Adrenal gland (tissue), 12 donors: ENCODE data around the gene KCNA3. TPM values are rescaled to one million over a fixed set of nuclear protein-coding genes. Genes with fewer than 3 reads are reported as not detected.

Experiments used
- DNase-seq, 7 donors: peaks; one replicate each; pipeline ENCODE4 v3.0.0-alpha.2; 2019 to 2020
- H3K27ac ChIP-seq, 5 donors: fragments of 200-600 bp; sonication (generic) in 4 of 5; 1 replicate in 3 of 5; 2 replicates in 2 of 5; pipeline versions ENCODE4 v1.5.1 to v1.8.0; 2016 to 2020; ENCODE audit warnings: mild to moderate bottlenecking in 1 of 5
- H3K27me3 ChIP-seq: fragments of 200-600 bp; 2 replicates; pipeline ENCODE4 v1.8.0; 2021
- H3K36me3 ChIP-seq, 2 donors: fragments of 200-600 bp; replicated peaks in 1 of 2; 1 replicate in 1 of 2; 2 replicates in 1 of 2; pipeline versions ENCODE4 v1.5.1 to v1.8.0; 2018 to 2022
- H3K4me1 ChIP-seq, 2 donors: fragments of 200-600 bp; replicated peaks in 1 of 2; 1 replicate in 1 of 2; 2 replicates in 1 of 2; pipeline versions ENCODE4 v1.5.1 to v1.8.0; 2018 to 2021
- H3K4me3 ChIP-seq, 4 donors: fragments of 200-600 bp; sonication (generic) in 3 of 4; one replicate each; pipeline ENCODE4 v1.5.1; 2016 to 2018
- H3K9me3 ChIP-seq, 3 donors: fragments of 200-600 bp; sonication (generic) in 1 of 3; replicated peaks in 1 of 3; 1 replicate in 2 of 3; 2 replicates in 1 of 3; pipeline versions ENCODE4 v1.5.1 to v1.8.0; 2016 to 2021
- CTCF ChIP-seq, 6 experiments: fragments of 450-650 bp in 4 of 6; fragments of 200-600 bp in 2 of 6; sonication (generic) in 1 of 6; IDR thresholded peaks; 1 replicate in 5 of 6; 2 replicates in 1 of 6; pipeline versions ENCODE4 v1.5.1 to v1.8.0; 2016 to 2021; ENCODE audit warnings: antibody characterized with exemption in 6 of 6, mild to moderate bottlenecking in 2 of 6, moderate library complexity in 1 of 6
- POLR2A ChIP-seq, 2 donors: fragments of 450-650 bp; IDR thresholded peaks; one replicate each; pipeline ENCODE4 v1.6.1; 2017; ENCODE audit warnings: antibody characterized with exemption in 2 of 2, mild to moderate bottlenecking in 2 of 2, moderate library complexity in 1 of 2
- WGBS, 4 donors: extraction: QIAGEN DNeasy Blood & Tissue Kit in 2 of 4; methylation state at CpG; one replicate each; pipeline versions ENCODE4 v1.1.5 to v1.1.7; 2013 to 2017; 5-methylcytosine and 5-hydroxymethylcytosine counted together
- intact Hi-C, 2 donors: fragments of 100-400 bp; cut with DNase I; formaldehyde crosslinking; loops; one replicate each; pipeline versions ENCODE4 v1.14.1 to v1.15.0; 2022 to 2023
- polyA plus RNA-seq, 3 donors: library from polyadenylated mRNA; stranded (reverse); fragments of 200-250 nt in 2 of 3; fragments of 350-450 nt in 1 of 3; fragmentation: Illumina TruSeq in 1 of 3; extraction: RNeasy Lipid Tissue Mini Kit (QIAGEN cat#74804) in 1 of 3; gene quantifications; one replicate each; pipeline ENCODE4 v1.2.3, GENCODE V29; 2013 to 2014
- total RNA-seq, 9 donors: library from RNA; depleted of rRNA in 4 of 9; stranded (reverse); fragments of >200 nt in 4 of 9; fragments of 120-200 nt in 1 of 9; fragmentation: NEBNext Ultra II Directional in 1 of 9; extraction: Animal tissue kit (Norgen Biotek cat#: 25700) in 1 of 9; gene quantifications; one replicate each; pipeline versions ENCODE4 v1.1.0 to v1.2.4, GENCODE V29; 2013 to 2023
- donor health status: healthy with polysubstance abuse.
- donor health status: Bipolar disorder and iron deficiency.
- donor health status: DM: yes; HTN: yes; CAD: no.
- donor health status: DM: no; HTN: no; CAD: no.
- donor health status: DM: no; HTN: no; CAD: no.
- donor health status: DM: yes; HTN: yes; CAD: no.

KCNA3 gene
- total and polyA plus RNA-seq, 12 donors: 0.07 to 1.9 (median 0.52) TPM

- Histone ChIP-seq H3K36me3 (no peaks in the 10 kb centered on the region), H3K4me3 (no peak overlapping the region), H3K9me3 (no peaks in the 10 kb centered on the region), H3K27ac (no peak overlapping the region), H3K4me1 (no peaks in the 10 kb centered on the region), H3K27me3 (peaks cover 3% of the 10 kb centered on the region)
- DNase-seq: no peak
- TF ChIP-seq CTCF (IDR thresholded peaks at IDR 0.05) (no peak), POLR2A (IDR thresholded peaks at IDR 0.05) (no peak)
- intact Hi-C loops: no loop called here
- 79 to 86% (median 84%) methylated on average over 4 of the region's 4 CpGs for WGBS, 4 donors
Measured at GRCh38 chr1:110636149-110636935, 38.4 kb downstream of the KCNA3 start.

DNA sequence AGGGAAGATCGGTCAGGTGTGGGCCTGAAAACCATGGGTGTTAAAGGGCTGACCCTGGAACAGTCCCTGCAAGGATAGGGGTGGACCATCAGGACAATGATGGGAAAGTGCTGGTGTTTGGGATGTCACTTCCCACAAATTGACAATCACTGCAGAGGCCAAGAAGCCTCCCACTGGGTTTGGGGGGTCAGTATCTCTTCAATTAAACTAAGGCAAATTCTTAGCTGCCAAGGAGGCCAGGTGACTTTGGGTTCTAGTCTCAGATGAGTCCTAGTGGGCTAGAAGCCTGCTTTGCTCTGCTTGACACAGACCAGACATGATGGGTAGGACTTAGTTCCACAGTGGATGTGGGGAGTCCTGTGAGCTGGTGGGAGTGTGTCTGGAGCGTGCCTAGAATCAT lies 39.3 kb downstream of the KCNA3 start:
- DNase-seq: no peak
- WGBS, 4 donors: 92 to 100% (median 95%) methylated on average over 2 of the region's 2 CpGs
- H3K27ac ChIP-seq: no peak overlapping the region
- TF ChIP-seq POLR2A (IDR thresholded peaks at IDR 0.05) (no peak), CTCF (IDR thresholded peaks at IDR 0.05) (no peak)
- H3K4me1 ChIP-seq: no peaks in the 10 kb centered on the region
- H3K4me3 ChIP-seq: no peak overlapping the region
- H3K36me3 ChIP-seq: no peaks in the 10 kb centered on the region
- H3K9me3 ChIP-seq: no peaks in the 10 kb centered on the region
- H3K27me3 ChIP-seq: peaks cover 7% of the 10 kb centered on the region
- intact Hi-C loops: no loop called here

GRCh38 chr1:110634455-110635311 lies 40.1 kb downstream of the KCNA3 start:
- 22 to 48% (median 40%) methylated on average over 6 to 7 of the region's 7 CpGs for WGBS, 4 donors
- Histone ChIP-seq H3K27ac (no peak overlapping the region), H3K4me3 (no peak overlapping the region), H3K27me3 (peaks cover 7% of the 10 kb centered on the region), H3K36me3 (no peaks in the 10 kb centered on the region), H3K9me3 (no peaks in the 10 kb centered on the region), H3K4me1 (no peaks in the 10 kb centered on the region)
- intact Hi-C loops: loop anchor here (5.0 kb wide), 2 partner anchors 143 to 148 kb away; no protein-coding TSS in a partner anchor
- DNase-seq: peak; percentile 67 to 90 (median 85)
- TF ChIP-seq CTCF (IDR thresholded peaks at IDR 0.05) (peak in 1 of 6 experiments; percentile 18), POLR2A (IDR thresholded peaks at IDR 0.05) (no peak)

DNA sequence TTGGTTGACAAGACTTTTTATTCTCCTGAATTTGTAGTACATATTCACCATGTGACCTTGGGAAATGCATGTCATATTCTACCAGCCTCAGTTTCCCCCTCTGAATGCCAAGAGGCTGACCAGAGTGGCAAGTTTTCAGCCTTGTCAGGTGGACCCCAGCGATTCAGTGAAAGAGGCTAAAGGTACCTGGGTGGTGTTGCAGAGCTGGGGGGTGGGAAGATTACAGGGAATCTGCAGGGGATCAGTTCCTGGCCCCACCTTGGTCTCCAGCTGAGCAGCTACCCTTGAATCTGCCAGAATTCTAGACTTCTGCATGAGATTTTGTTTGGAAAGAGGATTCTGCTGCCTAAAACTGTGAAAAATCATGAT lies 40.7 kb downstream of the KCNA3 start:
- Histone ChIP-seq H3K27ac (no peak overlapping the region), H3K9me3 (no peaks in the 10 kb centered on the region), H3K36me3 (no peaks in the 10 kb centered on the region), H3K27me3 (peaks cover 7% of the 10 kb centered on the region), H3K4me3 (no peak overlapping the region), H3K4me1 (no peaks in the 10 kb centered on the region)
- intact Hi-C loops: loop anchor here (5.0 kb wide), 2 partner anchors 143 to 148 kb away; no protein-coding TSS in a partner anchor
- 53 to 58% methylated on average over 1 of the region's 1 CpG; no CpG with 5 or more reads in 2 of the 4 donors for WGBS, 4 donors
- no peak for TF ChIP-seq POLR2A (IDR thresholded peaks at IDR 0.05)
- no peak for TF ChIP-seq CTCF (IDR thresholded peaks at IDR 0.05)
- DNase-seq: no peak
